Trophoblast cell (in vitro differentiated cells and primary cell): ENCODE measurements around the gene GSG1.

ENCODE experiments used
- DNase-seq, 2 donors: peaks; one replicate each; pipeline ENCODE4 v3.0.0-alpha.2; 2016
- H2AFZ ChIP-seq: 2 replicates; pipeline ENCODE4 v1.6.1; 2013; ENCODE audit warnings: low read length, moderate library complexity, mild to moderate bottlenecking; ENCODE audit not compliant: insufficient read depth, poor library complexity
- H2AK5ac ChIP-seq: 2 replicates; pipeline ENCODE4 v1.6.1; 2013; ENCODE audit warnings: mild to moderate bottlenecking, low read length
- H2BK120ac ChIP-seq: 2 replicates; pipeline ENCODE4 v1.6.1; 2013; ENCODE audit warnings: low read length, mild to moderate bottlenecking, moderate library complexity; ENCODE audit not compliant: insufficient read depth, poor library complexity
- H2BK12ac ChIP-seq: 2 replicates; pipeline ENCODE4 v1.6.1; 2013; ENCODE audit warnings: mild to moderate bottlenecking, low read length, moderate library complexity
- H2BK5ac ChIP-seq: 2 replicates; pipeline ENCODE4 v1.6.1; 2013; ENCODE audit warnings: low read length, low read depth, moderate library complexity, mild to moderate bottlenecking; ENCODE audit not compliant: poor library complexity
- H3K14ac ChIP-seq: 2 replicates; pipeline ENCODE4 v1.6.1; 2013; ENCODE audit warnings: mild to moderate bottlenecking, low read length
- H3K18ac ChIP-seq: 2 replicates; pipeline ENCODE4 v1.6.1; 2013; ENCODE audit warnings: mild to moderate bottlenecking, low read length
- H3K23ac ChIP-seq: 2 replicates; pipeline ENCODE4 v1.6.1; 2013; ENCODE audit warnings: low read length
- H3K27ac ChIP-seq: 2 replicates; pipeline ENCODE4 v1.5.1; 2013; ENCODE audit warnings: low read depth, mild to moderate bottlenecking, inconsistent platforms, low read length, moderate library complexity
- H3K27me3 ChIP-seq: 2 replicates; pipeline ENCODE4 v1.6.1; 2013; ENCODE audit warnings: inconsistent platforms, mild to moderate bottlenecking, low read length, moderate library complexity; ENCODE audit not compliant: insufficient read depth
- H3K36me3 ChIP-seq, 2 experiments: 1 replicate in 1 of 2; 2 replicates in 1 of 2; pipeline ENCODE4 v1.6.1; 2013; ENCODE audit warnings: low read length in 2 of 2, mild to moderate bottlenecking in 2 of 2, moderate library complexity in 1 of 2; ENCODE audit not compliant: insufficient read depth in 2 of 2, control insufficient read depth in 1 of 2
- H3K4ac ChIP-seq: 2 replicates; pipeline ENCODE4 v1.6.1; 2013; ENCODE audit warnings: low read depth, mild to moderate bottlenecking, low read length, moderate library complexity
- H3K4me1 ChIP-seq, 2 experiments: 1 replicate in 1 of 2; 2 replicates in 1 of 2; pipeline ENCODE4 v1.6.1; 2013; ENCODE audit warnings: low read length in 2 of 2, mild to moderate bottlenecking in 2 of 2, moderate library complexity in 1 of 2; ENCODE audit not compliant: insufficient read depth in 2 of 2, control insufficient read depth in 1 of 2
- H3K4me2 ChIP-seq: 2 replicates; pipeline ENCODE4 v1.6.1; 2013; ENCODE audit warnings: inconsistent platforms, mild to moderate bottlenecking, low read length, moderate library complexity
- H3K4me3 ChIP-seq: 2 replicates; pipeline ENCODE4 v1.5.1; 2013; ENCODE audit warnings: mild to moderate bottlenecking, low read depth, low read length, inconsistent platforms
- H3K79me1 ChIP-seq: one replicate; pipeline ENCODE4 v1.6.1; 2013; ENCODE audit warnings: low read length
- H3K79me2 ChIP-seq: 2 replicates; pipeline ENCODE4 v1.6.1; 2013; ENCODE audit warnings: low read length, mild to moderate bottlenecking; ENCODE audit not compliant: control insufficient read depth, insufficient read depth, poor library complexity
- H3K9ac ChIP-seq: 2 replicates; pipeline ENCODE4 v1.6.1; 2013; ENCODE audit warnings: mild to moderate bottlenecking, low read length
- H3K9me3 ChIP-seq: 2 replicates; pipeline ENCODE4 v1.6.1; 2013; ENCODE audit warnings: low read depth, mild to moderate bottlenecking, control low read depth, inconsistent platforms, low read length; ENCODE audit not compliant: insufficient read depth
- H4K12ac ChIP-seq: 2 replicates; pipeline ENCODE4 v1.6.1; 2013; ENCODE audit warnings: low read depth, mild to moderate bottlenecking, low read length, moderate library complexity
- H4K8ac ChIP-seq: 2 replicates; pipeline ENCODE4 v1.6.1; 2013; ENCODE audit warnings: low read depth, mild to moderate bottlenecking, low read length, moderate library complexity
- H4K91ac ChIP-seq: one replicate; pipeline ENCODE4 v1.6.1; 2013; ENCODE audit warnings: low read depth, mild to moderate bottlenecking, low read length, moderate library complexity
- WGBS: extraction: QIAGEN DNeasy Blood & Tissue Kit; methylation state at CpG from one replicate; pipeline ENCODE4 v1.1.7; 2013; ENCODE audit warnings: missing lambda C conversion rate; ENCODE audit not compliant: insufficient read length, insufficient coverage; ENCODE audit errors: extremely low coverage; 5-methylcytosine and 5-hydroxymethylcytosine counted together

GSG1 gene

DNA sequence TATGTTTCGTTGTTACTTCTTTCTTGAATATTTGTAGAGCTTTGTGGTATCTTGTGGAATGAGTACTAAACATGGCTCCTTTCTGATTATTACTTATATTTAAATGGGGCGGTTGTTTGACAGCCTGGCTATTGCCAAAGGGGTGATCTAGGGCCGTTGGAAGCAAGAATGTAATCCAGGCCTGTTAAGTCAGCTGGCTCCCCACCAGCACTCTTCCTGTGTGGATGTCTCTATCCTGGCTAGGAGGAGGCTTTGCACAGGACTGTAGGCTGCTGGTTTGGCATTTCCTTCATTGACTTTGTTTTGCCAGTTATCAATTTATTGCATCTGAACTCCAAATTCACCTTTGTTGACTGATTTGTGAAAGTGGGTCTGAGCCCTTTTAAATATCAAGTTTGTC is 53.7 kb downstream of the GSG1 start:
- Histone ChIP-seq H2BK5ac (no peak overlapping the region), H2AK5ac (no peak overlapping the region), H3K14ac (no peak overlapping the region), H4K91ac (no peak overlapping the region), H2AFZ (no peak overlapping the region), H2BK12ac (no peak overlapping the region), H3K79me1 (no peaks in the 10 kb centered on the region), H3K36me3 (peaks cover 0 to 3% of the 10 kb centered on the region in 2 experiments), H3K23ac (no peak overlapping the region), H3K27me3 (no peaks in the 10 kb centered on the region), H3K9ac (no peak overlapping the region), H3K27ac (no peak overlapping the region), H4K8ac (no peak overlapping the region), H3K18ac (no peak overlapping the region), H2BK120ac (no peak overlapping the region), H3K4me3 (no peak overlapping the region), H3K4me1 (peaks cover 0 to 1% of the 10 kb centered on the region in 2 experiments), H3K79me2 (no peaks in the 10 kb centered on the region), H3K9me3 (no peaks in the 10 kb centered on the region), H4K12ac (no peak overlapping the region), H3K4ac (no peak overlapping the region), H3K4me2 (no peak overlapping the region)
- no peak for DNase-seq
- WGBS: no CpG with 5 or more reads among the region's 3 CpGs

DNA sequence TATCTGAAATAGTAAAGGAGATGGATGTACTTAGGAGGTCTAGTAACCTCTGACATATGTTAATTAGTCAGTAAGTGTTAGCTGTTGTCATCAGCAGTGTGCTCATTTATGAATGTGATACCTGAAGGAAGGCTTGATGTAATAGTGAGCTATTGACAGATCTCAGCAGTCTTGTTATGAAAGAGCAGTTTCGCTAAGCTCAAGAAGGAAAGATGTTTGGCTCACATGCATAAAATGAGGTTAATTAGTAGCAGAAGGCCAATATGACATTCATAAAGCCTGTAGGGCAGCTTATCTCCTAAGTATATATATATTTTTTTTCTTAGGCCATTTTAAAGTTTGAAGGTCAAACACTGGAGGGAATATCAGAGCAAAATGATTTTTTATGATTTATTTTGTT is 56.5 kb downstream of the GSG1 start:
- no peak overlapping the region for H2AK5ac ChIP-seq
- no peak overlapping the region for H3K23ac ChIP-seq
- no peak overlapping the region for H3K9ac ChIP-seq
- H4K91ac ChIP-seq: no peak overlapping the region
- no peaks in the 10 kb centered on the region for H3K36me3 ChIP-seq
- H4K12ac ChIP-seq: no peak overlapping the region
- no peaks in the 10 kb centered on the region for H3K9me3 ChIP-seq
- H3K4me2 ChIP-seq: no peak overlapping the region
- no peak overlapping the region for H2BK120ac ChIP-seq
- H3K4me1 ChIP-seq: peaks cover 3 to 4% of the 10 kb centered on the region in 2 experiments
- H3K4me3 ChIP-seq: no peak overlapping the region
- no peak overlapping the region for H3K27ac ChIP-seq
- H3K14ac ChIP-seq: no peak overlapping the region
- no peaks in the 10 kb centered on the region for H3K27me3 ChIP-seq
- H2BK5ac ChIP-seq: no peak overlapping the region
- no CpG with 5 or more reads among the region's 1 CpG for WGBS
- peaks cover 2% of the 10 kb centered on the region for H3K79me2 ChIP-seq
- H2AFZ ChIP-seq: no peak overlapping the region
- no peak overlapping the region for H3K4ac ChIP-seq
- H3K79me1 ChIP-seq: no peaks in the 10 kb centered on the region
- H4K8ac ChIP-seq: no peak overlapping the region
- H2BK12ac ChIP-seq: no peak overlapping the region
- no peak overlapping the region for H3K18ac ChIP-seq
- no peak for DNase-seq

DNA sequence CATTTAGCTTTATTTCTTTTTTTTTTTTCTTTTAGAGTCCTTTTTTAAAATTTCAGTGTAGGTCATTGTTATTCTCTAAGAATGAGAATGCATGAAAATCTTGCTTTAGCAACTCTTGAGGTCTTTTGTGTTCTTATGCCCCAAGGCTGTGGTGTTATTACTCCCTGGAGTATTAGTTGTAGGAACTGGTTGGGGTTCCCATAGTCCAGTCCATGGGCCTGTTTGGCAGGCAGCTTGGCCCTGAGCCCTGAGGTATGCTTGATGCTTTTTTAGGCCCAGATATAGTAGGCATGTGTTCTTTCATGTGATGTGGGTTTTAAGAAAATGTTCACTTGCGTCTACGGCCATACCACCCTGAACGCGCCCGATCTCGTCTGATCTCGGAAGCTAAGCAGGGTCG is 57.7 kb downstream of the GSG1 start:
- no peak overlapping the region for H3K27ac ChIP-seq
- H2AK5ac ChIP-seq: no peak overlapping the region
- peaks cover 3 to 4% of the 10 kb centered on the region in 2 experiments for H3K4me1 ChIP-seq
- H4K12ac ChIP-seq: no peak overlapping the region
- no peak overlapping the region for H2BK120ac ChIP-seq
- no peak for DNase-seq
- no peak overlapping the region for H3K4ac ChIP-seq
- H3K27me3 ChIP-seq: no peaks in the 10 kb centered on the region
- no peak overlapping the region for H3K18ac ChIP-seq
- no peak overlapping the region for H3K4me3 ChIP-seq
- H2AFZ ChIP-seq: no peak overlapping the region
- peaks cover 2% of the 10 kb centered on the region for H3K79me2 ChIP-seq
- no peak overlapping the region for H2BK12ac ChIP-seq
- no peak overlapping the region for H3K23ac ChIP-seq
- H3K9me3 ChIP-seq: no peaks in the 10 kb centered on the region
- no peak overlapping the region for H4K8ac ChIP-seq
- no peak overlapping the region for H4K91ac ChIP-seq
- WGBS: no CpG with 5 or more reads among the region's 8 CpGs
- H2BK5ac ChIP-seq: no peak overlapping the region
- no peak overlapping the region for H3K14ac ChIP-seq
- no peaks in the 10 kb centered on the region for H3K36me3 ChIP-seq
- H3K4me2 ChIP-seq: no peak overlapping the region
- no peaks in the 10 kb centered on the region for H3K79me1 ChIP-seq
- H3K9ac ChIP-seq: no peak overlapping the region

DNA sequence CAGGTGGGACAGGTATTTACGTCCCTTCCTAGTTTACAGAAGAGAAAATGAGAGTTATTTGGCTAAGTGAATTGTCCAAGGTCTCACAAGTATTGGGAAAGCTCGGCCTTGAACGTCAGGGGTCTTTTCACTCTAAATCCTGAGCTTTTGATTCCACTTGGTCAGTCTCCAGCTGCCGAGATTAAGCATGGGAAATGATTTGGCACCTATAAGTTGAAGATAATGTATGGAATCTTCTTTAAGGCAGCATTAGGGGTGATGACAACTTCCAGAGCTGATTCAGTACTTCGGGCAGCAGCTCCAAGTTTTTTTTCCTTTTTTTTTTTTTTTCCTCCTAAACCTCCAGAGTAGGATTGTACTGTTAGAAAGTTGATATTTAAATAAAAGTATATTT is 58.6 kb downstream of the GSG1 start:
- Histone ChIP-seq H3K9me3 (no peaks in the 10 kb centered on the region), H3K18ac (peak overlapping the region; percentile 22), H3K79me1 (no peaks in the 10 kb centered on the region)

More for the DNA sequence above, 58.6 kb downstream of the GSG1 start:
- no peak for DNase-seq
- Histone ChIP-seq H3K14ac (no peak overlapping the region), H3K27ac (no peak overlapping the region), H3K79me2 (peaks cover 2% of the 10 kb centered on the region), H4K12ac (peak overlapping the region; percentile 49), H2BK12ac (no peak overlapping the region), H2BK5ac (no peak overlapping the region), H3K23ac (no peak overlapping the region), H3K27me3 (no peaks in the 10 kb centered on the region), H3K4me3 (peak overlapping the region; percentile 90), H3K9ac (no peak overlapping the region), H3K36me3 (no peaks in the 10 kb centered on the region), H2AFZ (peak overlapping the region; percentile 87), H4K8ac (peak overlapping the region; percentile 68), H4K91ac (no peak overlapping the region), H3K4me2 (peak overlapping the region; percentile 55), H3K4me1 (peaks cover 3 to 4% of the 10 kb centered on the region in 2 experiments), H2BK120ac (no peak overlapping the region), H3K4ac (no peak overlapping the region), H2AK5ac (no peak overlapping the region)
- no CpG with 5 or more reads among the region's 5 CpGs for WGBS
